Fibroblast of skin of left biceps (primary cell): ENCODE data around the gene ANKLE2.

ENCODE experiments used
- DNase-seq, 2 experiments: peaks; one replicate each; pipeline ENCODE4 v3.0.0-alpha.2; 2013; ENCODE audit warnings: low read depth in 2 of 2

The ANKLE2 gene

DNA sequence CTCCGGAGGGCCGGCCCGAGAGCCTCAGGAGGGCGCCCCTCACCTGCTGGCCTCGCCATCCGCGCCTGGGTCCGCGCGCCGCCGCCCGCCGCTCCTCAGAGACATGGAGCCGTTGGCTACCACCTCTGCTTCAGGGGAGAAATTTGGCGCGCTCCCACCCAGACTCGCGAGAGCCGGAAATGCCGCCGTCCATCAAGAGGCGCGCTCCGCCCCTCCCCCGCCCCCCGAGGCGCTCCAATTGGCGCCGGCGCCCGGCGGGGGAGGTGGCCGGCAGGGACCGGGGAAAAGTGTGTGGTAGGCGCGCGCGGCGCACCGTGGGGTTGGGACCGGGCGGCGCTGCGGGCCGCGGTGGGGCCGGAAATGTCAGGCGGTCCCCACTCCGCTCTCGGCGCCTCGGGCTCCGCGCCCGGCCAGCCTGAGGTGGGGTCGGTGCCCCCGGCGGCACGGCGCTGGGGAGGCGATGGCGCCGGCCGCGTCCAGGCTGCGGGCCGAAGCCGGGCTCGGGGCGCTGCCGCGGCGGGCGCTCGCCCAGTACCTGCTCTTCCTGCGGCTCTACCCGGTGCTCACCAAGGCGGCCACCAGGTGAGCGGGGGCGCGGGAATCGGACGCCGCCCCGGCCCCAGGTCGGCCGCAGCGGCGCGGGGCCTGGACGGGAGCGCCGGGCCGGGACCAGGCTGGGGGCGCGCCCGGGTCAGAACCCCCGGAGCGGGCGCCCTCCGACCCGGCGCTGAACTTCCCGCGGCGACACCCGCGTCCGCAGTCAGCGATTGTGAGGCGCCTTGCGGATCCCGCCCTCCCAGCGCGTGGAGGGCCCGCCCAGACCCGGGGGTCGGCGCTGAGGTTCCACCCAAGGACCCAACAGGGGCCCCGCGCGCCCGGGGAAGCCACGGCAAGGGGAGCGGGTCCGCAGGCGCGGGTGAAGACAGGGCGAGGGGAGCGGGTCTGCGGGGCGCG is 74.1 kb downstream of the ANKLE2 start, which contains the start of the genes POLE and PXMP2:
Gene POLE (minus strand): TSS at position 132 of the 954 bp plus-strand sequence. CDS start 27 bp downstream, at position 105.
Gene PXMP2 (plus strand): TSS at position 377 of the 954 bp plus-strand sequence. CDS start 84 bp downstream, at position 461.
- peak; percentile 88 to 92 for DNase-seq

DNA sequence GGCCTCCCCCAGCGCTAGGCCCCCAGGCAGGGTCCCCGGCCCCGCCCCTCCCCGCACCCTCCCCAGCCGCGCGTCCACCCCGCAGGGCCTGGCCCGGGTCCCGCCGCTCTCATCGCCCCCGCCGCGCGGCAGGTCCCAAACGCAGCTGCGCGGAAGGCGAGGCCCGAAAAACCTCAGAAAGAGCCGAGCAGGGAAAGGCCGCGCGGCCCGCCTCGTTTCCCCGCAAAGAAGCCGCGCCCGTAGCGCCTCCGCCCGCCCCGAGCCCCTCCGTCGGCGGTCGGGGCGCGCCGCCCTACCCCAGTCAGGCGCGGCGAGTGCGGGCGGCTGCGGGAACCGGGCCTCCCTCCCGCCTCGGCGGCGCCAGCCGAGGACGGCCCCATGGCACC is 74.8 kb downstream of the ANKLE2 start:
- DNase-seq, result no peak

DNA sequence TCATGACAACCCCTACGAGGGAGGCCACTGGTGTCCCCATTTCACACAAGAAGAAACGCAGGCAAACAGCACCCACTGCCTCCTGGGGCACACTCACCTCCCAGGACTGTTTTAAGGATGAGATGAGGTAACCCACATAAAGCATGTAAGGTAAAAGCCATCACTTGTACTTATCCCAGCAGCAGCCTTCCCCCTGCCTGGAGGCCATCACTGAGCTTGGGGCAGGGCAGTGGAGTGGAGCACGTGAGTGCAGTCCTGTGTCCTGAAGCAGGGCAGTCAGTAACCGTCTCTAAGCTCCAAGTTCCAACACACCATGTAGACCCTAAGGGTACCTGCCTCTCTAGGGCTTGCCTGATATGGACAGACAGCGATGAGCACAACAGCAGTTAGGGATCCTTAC is 76.2 kb downstream of the ANKLE2 start:
- no peak for DNase-seq

DNA sequence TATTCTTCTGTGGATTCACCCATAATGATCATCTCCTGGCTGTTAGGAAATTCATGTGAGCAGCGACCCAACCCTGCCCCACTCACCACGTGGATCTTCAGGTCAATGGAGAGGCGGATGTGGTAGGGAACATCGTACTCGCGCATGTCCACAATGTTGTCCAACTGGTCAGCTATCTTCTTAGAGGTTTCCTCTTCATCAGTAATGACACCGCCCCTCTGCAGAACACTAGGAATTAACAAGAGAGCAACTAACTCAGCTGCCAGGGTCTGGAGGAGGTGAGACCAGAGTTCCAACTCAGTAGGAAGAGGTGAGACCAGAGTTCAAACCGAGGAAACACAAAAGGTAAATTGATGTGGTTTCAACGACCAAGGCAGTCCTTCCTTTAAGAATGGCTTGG is 84.1 kb downstream of the ANKLE2 start:
- DNase-seq, result no peak

DNA sequence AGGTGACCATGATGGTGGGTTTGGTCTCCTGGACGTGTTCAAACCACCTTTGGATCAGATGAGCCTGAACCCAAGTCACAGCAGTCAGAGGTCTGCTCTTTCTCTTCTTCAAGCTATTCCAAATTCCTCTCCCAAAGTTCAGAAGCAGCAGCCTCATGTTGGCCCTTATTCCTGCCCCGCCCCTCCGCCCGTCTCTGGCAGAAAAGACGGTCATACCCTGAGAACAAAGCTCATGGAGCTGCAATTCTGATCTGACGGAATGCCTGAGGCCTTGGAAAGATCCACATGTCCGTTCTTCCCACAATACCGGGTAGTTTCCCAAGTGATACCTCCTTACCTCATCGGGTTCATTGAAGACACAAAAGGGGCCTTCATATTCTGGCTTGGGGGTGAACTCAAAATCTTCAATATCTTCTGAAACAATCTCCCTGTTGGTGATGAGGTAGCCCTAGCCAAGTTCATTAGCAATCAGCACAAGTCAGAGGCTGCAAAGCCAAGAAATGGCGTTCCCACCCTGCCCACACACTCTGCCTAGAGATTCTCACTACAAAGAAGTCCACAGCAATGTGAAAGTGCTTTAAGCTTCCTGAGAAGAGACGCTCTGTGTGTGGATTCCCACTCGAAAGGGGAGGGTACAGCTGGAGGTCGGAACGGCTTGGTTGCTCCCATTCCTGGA is 85.7 kb downstream of the ANKLE2 start:
- DNase-seq, result no peak
